Fibroblast of mammary gland (primary cell): ENCODE results near the gene NINJ1.

ENCODE experiments used
- DNase-seq: peaks from one replicate; pipeline ENCODE4 v3.0.0-alpha.2; 2010; ENCODE audit warnings: low read depth
- H3K4me3 ChIP-seq: 2 replicates; pipeline ENCODE4 v1.5.1; 2011; ENCODE audit warnings: low read depth, mild to moderate bottlenecking, low read length, moderate library complexity; ENCODE audit not compliant: control insufficient read depth
- TF ChIP-seq, protein P1 (sequence below): conservative IDR thresholded peaks from 2 replicates; pipeline ENCODE4 v1.5.1; 2011; ENCODE audit warnings: low read depth, low read length, inconsistent platforms; ENCODE audit not compliant: control insufficient read depth, insufficient read depth

The NINJ1 gene

DNA sequence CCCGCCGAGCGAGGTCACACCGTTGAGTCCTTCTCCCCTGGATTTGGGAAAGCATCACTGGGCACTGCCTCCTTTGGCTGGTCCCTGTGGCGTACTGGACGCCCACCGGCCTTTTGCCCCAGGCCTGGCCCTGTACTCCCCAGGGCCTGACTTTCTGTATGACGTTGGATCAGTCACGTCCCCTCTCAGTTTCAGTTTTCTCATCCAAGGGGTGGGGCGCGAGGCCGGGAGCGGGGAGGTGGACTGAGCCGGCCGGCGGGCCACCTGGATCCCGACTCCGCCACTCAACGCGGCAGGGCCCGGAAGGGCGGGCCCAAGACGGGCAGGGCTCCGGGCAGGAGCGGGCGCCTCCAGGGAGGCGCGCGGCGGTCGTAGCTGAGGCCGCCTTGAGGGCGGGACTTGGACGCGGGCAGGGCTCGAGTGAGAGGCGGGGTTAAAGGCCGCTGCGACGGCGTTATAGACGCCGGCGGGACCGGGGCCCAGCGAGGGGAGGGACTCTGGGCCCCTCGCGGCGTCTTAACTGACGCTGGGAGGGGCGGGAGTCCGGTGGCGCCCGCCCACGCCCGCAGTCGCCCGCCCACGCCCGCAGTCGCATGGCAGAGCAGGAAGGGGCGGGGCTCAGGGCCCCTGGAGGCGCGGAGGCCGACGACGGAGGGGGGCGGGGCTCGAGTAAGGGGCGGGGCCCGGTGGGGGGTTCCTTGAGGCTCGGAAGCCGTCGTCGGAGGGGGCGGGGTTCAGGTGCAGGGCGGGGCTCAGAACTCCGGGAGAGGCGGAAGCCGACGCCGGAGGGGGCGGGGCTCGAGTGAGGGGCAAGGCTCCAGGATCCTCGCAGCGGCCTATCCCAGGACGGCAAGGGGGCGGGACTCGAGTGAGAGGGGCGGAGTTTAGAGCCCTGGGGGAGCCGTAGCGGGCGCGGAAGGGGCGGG is 38.6 kb downstream of the NINJ1 start:
- DNase-seq, result peak; percentile 97
- TF ChIP-seq, protein P1, sequence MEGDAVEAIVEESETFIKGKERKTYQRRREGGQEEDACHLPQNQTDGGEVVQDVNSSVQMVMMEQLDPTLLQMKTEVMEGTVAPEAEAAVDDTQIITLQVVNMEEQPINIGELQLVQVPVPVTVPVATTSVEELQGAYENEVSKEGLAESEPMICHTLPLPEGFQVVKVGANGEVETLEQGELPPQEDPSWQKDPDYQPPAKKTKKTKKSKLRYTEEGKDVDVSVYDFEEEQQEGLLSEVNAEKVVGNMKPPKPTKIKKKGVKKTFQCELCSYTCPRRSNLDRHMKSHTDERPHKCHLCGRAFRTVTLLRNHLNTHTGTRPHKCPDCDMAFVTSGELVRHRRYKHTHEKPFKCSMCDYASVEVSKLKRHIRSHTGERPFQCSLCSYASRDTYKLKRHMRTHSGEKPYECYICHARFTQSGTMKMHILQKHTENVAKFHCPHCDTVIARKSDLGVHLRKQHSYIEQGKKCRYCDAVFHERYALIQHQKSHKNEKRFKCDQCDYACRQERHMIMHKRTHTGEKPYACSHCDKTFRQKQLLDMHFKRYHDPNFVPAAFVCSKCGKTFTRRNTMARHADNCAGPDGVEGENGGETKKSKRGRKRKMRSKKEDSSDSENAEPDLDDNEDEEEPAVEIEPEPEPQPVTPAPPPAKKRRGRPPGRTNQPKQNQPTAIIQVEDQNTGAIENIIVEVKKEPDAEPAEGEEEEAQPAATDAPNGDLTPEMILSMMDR, result no peak
- peak overlapping the region; percentile 33 for H3K4me3 ChIP-seq

DNA sequence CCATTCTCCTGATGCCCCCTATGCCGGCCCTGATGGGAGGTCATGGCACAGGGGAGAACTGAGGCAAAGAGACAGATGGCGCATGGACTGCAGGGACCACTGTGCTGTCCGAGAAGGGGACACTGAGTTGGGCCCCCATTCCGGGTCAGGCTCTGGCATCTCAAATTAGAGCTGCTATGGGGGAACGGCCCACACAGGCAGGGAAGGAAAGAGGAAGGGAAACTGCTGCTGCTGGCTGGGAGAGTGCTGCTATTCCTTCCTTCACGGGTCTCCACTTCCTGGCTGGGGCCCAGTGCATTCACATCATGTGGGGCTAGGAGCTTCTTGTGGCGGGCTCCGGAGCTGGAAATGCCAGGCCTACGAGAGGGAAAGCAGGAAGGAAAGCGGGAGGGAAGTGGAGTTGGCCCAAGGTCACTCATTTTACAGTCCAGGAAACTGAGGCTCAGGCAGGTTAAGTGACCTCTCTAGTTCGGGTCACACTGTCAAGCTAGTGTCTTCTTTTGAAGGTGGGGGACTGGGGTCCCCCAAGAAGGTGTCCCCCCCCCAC is 39.3 kb downstream of the NINJ1 start:
- no peak for DNase-seq
- TF ChIP-seq, protein P1, result no peak
- H3K4me3 ChIP-seq, result peak overlapping the region; percentile 33

DNA sequence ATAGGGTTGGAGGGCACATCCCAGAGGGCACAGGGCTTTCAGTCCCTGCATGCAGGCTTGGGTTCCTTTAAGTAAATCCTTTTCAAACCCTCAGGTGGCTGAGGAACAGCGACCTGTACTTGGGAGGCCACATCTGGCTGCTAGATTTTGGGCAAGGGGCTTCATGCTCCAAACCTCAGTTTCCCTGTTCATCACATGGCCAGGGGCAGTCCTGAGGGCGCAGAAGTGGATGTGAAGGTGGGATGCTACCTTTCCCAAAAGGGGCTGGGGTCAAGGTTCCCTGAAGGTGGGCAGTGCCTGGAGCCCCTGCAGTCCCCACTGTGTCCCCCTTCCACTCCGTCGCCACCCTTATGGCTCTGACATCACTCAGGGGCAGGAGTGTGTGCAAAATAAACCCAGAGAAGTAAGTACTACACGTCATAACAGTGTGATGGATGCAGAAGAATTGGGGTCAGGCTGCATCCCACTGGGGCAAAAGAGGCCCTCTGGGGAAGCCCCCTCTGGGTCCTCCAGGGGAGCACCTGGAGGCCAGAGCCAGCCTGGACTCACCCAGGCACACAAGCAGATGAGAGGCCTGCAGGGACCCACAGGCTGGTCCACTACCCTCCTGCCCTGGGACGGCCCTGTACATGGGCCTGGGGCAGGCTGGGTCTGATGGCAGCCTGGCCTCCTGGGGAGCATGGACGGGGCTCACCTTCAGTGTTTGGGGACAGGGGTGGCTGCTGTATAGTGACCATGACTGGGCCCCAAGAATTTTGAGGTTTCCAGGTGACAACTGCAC is 40.0 kb downstream of the NINJ1 start:
- DNase-seq, result no peak
- H3K4me3 ChIP-seq, result no peak overlapping the region
- TF ChIP-seq, protein P1, result no peak

GRCh38 chr9:93093127-93093876 is 40.7 kb downstream of the NINJ1 start:
- TF ChIP-seq, protein P1, result no peak
- H3K4me3 ChIP-seq, result no peak overlapping the region
- no peak for DNase-seq

GRCh38 chr9:93092251-93092991 is 41.6 kb downstream of the NINJ1 start:
- no peak overlapping the region for H3K4me3 ChIP-seq
- TF ChIP-seq, protein P1, result no peak
- no peak for DNase-seq
